Activated effector memory CD4-positive, alpha-beta T cell treated with Interleukin-2 at 50 U/mL for 16 hours (primary cell): ENCODE measurements around the gene SBSN.

ENCODE experiments used
- DNase-seq: peaks from one replicate; pipeline ENCODE4 v3.0.0-alpha.2; 2020

Gene SBSN

DNA sequence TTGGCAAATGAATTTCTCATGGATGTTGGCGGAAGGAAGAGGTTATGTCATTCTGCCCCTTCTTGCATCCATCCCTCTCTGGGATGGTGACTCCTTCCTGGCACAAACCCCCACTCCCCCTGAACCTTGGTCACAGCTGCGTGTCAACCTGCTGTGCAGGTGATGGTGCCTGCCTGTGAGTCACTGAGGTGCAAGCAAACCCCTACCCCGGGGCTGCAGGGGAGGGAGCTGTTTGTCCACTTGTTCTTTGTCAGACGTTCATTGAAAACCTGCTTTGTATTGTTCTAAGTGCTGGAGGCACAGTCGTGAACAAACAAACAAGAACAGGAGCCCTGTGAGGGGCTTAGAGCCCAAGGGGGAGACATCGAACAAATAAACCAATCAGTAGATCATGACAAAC, 3.2 kb upstream of the SBSN start:
- DNase-seq = no peak

GRCh38 chr19:35529241-35530218, 1.4 kb upstream of the SBSN start:
- DNase-seq = no peak

- no peak for DNase-seq
Measured at GRCh38 chr19:35525873-35526272, 2.2 kb downstream of the SBSN start.

GRCh38 chr19:35524181-35524837, 3.8 kb downstream of the SBSN start:
- no peak for DNase-seq

DNA sequence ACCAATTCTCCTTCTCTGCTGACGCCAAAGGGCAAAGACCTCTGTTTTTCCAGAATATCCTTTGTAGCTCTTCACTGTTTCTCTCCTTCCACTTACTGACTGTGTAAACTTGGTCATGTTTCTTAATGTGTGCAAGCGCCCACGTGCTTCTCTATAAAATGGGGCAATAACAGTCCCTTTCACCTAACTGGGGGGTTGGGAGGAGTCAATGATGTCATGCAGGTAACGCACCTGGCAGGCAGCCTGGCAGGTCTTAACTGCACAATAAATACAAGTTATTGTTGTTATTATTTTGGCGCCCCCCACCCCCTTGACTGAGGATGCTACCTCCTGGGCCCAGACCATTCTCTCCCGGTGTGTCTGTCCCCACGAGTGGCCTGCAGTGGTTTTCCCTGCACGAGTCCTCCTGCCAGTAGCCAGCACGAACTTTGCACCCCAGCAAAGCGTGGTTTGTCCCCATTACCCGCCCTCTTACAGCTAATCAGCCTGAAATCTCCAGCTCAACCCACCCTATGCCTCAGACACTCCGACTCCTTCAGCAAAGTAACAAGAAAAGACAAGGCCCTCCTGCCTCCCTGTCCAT, 5.3 kb downstream of the SBSN start:
- DNase-seq = no peak

- no peak for DNase-seq
Measured at GRCh38 chr19:35521124-35521743, 6.9 kb downstream of the SBSN start.

DNA sequence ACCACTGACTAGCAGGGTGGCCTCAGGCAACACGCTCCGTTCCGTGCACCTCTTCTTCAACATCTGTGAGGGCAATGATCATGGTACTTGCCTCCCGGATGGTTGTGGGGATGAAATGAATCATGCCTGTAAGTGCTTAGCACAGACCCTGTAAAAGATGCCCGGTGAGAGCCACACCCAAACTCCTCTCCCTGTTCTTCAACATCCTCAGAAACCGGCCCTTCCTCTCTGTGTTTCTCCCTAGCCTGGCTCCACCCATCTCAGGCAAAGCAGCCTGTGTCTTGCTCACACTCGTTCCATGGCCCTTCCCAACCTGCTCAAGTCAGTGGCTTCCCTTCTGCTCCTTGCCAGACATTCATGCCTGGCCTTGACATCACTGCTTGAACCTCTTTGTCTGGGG, 8.8 kb downstream of the SBSN start:
- DNase-seq = no peak

DNA sequence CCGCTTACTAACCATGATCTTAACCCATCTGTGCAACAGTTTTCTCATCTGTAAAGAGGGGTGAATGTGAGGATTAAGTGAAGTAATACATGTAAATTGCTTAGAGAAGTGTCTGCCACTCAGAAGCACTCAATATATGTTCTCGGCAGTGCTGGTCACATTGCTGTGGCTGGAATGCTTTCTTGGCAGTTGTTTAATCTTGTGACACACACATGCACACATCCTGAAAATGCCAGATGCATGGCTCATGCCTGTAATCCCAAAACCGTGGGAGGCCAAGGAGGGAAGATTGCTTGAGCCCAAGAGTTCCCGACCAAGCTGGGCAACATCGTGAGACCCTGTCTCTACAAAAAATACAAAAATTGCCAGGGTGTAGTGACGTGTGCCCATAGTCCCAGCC, 9.8 kb downstream of the SBSN start:
- DNase-seq = no peak

- no peak for DNase-seq
Measured at GRCh38 chr19:35517342-35517741, 10.8 kb downstream of the SBSN start.

- no peak for DNase-seq
Measured at GRCh38 chr19:35516310-35516709, 11.8 kb downstream of the SBSN start.

DNA sequence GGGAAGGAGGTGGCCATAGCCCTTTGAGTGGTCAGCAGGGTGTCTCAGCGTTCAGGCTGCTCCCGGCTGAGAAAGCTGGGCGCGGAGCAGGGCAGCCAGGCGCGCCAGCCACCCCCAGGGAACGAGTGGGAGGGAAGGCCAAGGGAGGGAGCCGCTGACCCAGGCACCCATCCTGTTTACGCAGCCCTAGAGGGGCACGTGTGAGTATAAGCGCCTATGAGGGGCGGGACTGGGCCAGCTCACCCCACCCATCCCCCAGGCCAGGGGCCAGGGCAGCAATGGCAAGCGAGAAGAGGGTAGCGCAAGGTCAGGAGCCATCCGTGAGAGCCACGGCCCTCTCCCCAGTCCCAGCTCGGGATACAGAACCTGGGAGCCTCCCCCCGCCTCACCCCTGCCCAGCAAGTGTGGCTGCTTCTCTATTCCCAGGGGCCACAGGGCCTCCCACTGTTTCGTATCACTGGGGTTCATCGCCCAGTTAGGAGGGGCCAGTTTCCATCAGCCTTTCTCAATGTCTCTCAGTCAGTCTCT, 13.8 kb downstream of the SBSN start:
- no peak for DNase-seq

GRCh38 chr19:35513628-35514281, 14.4 kb downstream of the SBSN start, which contains the start of gene DMKN:
Gene DMKN, minus strand, starts transcription at chr19:35513649. Its CDS starts 174 bp downstream, at chr19:35513475.
- no peak for DNase-seq

DNA sequence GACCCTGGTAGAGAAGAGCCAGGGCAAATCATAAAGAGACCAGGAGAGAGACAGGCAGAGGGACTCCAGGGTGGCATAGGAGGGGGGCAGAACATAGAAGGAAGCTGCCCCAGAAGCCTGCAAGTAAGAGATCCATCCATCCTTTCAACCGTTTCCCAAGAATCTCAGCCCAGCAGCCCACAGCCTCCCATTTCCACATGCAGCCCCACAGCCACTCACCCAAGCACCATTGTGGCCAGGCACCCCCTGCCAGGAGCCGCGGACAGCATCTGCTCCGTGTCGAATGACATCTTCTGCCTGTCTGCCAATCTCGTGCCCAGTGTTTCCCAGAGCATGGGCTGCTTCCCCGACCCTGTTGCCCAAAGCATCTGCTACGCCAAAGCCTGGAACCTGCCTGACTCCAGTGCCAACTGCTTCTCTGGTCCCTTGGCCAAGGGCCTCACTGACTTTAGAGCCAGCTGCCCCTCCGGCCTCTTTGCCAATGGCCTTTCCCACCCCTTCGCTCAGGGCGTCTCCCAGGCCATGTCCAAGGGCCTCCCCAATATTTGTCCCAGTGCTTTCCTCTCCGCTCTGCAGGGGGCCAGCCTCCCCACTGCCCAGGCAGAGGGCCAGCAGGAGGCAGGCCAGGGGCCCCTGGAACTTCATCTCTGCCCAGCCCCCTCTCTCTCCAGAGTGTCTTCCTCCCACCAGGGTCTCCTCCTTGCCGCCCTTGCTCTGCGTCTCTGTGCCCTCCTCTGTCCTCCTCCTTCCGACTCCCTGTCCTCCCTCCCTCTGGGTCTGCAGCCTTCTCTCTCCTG, 15.1 kb downstream of the SBSN start:
- no peak for DNase-seq

- DNase-seq = no peak
Measured at GRCh38 chr19:35511337-35511736, 16.8 kb downstream of the SBSN start.

DNA sequence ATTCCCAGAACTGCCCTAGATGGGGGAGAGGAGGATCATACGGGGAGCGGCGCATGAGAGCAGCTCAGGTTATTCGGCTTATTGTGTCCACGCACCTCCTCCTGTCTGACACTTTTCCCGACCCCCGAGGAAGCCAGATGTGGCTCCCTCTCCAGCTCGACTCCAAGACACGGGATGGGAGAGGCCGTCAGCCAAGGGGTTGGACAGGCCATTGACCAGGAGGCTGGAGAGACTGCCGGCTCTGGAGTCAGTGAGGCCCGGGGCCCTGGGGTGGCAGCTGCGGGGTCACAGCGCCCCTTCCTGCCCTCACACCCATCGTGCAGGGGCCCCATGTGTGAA, 17.5 kb downstream of the SBSN start:
- no peak for DNase-seq

DNA sequence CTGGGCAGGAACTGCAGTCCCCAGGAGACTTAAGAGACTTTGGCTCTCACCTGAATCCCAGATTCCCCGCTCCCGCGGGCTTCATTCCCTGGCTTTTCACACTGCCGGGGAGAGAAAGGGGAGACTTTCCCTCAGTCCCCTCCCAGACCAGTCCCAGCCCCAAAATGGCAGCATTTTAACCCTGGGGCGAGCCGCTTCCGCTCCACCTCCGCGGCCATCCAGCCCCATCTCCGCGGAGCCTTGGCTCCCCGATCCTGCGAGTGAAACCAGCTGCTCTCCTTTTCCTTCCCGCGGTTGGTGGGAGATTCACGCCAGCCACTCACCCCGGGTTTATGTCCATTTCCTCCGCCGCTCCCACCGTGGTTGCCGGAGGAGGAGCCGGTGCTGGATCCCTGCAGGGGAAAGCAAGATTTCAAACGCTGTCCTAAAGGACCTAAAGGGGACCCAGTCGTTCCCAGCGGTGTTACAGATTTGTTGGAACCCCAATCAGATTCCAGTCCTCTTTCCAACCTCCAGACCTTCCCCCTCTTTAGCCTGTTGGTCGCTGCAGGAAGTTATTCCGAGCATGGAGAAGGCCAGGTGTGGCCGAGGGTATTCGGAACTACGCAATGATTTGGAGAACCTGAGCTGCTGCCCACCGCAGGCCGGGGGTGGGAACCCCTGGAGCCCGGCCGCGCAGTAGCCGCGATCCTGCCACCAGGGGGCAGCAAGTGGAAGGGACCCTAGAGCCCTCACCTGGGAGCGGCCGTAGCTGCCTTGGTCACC, 18.1 kb downstream of the SBSN start:
- DNase-seq = peak; percentile 51

DNA sequence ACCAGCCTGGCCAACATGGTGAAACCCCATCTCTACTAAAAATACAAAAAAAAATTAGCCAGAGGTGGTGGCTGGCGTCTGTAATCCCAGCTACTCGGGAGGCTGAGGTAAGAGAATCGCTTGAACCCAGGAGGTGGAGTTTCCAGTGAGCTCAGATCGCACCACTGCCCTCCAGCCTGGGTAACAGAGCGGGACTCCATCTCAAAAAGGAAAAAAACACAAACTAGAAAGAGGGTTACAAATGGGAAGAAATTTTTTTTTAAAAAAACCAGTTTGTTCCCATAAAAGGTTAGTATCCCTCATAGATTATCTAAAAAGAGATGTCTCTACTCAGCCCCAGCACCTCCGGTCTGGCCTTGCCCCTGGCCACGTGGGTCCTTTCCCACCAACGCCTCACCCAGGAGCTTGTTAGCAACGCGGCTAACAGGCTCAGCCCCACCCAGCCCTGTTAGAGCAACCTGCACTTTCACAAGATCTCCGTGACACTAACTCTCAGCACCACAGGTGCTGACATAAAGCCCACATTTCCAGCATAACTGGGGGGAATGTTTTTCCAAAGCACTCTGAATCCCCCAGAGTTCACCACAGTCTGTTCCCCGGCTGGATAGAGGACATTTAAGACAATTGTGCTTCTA, 19.0 kb downstream of the SBSN start:
- DNase-seq = peak; percentile 17

GRCh38 chr19:35508129-35508528, 20.0 kb downstream of the SBSN start:
- DNase-seq = no peak

GRCh38 chr19:35507561-35507960, 20.6 kb downstream of the SBSN start:
- DNase-seq = no peak

DNA sequence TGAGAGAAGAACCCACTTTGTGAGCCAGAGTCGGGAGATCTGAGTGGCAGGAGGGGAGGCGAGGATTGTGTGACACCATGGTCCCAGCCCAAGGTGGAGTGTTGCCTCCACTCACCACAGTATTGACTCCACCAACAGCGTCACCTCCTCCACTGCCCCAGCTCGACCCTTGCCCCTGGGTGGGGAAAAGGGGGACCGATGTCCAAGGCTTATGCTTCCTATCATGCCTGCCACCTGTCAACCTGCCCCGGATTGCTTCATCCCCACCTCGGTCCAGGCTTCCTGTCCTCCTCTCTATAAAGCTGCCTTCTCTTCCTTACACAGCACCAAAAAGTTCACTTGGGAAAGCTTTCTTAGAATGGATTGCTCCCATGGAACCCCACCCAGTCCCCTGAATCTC, 22.1 kb downstream of the SBSN start:
- DNase-seq = no peak
